ENCODE results near the gene CCDC83. TPM values are rescaled to one million over a fixed set of nuclear protein-coding genes. Genes with fewer than 3 reads are reported as not detected.

Gene CCDC83
- total RNA-seq, 1 donor from 2014 or later: not detected

DNA sequence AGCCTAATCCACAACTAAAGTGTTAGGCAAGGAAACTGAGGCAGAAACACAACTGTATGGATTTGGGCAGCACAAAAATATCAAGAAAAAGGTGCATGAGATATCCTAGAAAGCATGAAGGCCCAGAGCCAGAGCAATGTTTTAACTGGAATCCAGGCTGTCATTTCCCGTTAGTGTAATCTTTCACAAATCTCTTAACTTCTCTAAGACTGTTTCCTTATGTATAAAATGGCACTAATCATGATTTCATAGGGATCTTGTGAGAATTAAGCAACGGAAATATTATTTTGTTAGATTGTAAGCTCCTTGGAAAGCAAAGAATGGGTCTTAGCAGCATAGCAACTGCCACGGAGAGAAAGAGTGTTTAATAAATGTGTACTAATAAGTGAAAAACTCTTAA is 29.6 kb upstream of the CCDC83 start:
- Mint-ChIP-seq H3K4me1 (ENCODE audit: low read depth, unreplicated experiment) (peaks cover 3% of the 10 kb centered on the region), H3K27me3 (ENCODE audit: unreplicated experiment) (peaks cover 3% of the 10 kb centered on the region), H3K36me3 (ENCODE audit: unreplicated experiment) (no peaks in the 10 kb centered on the region), H3K27ac (ENCODE audit: unreplicated experiment) (no peak overlapping the region), H3K4me3 (ENCODE audit: unreplicated experiment) (no peak overlapping the region), H3K9me3 (ENCODE audit: unreplicated experiment) (no peaks in the 10 kb centered on the region)
- TF ChIP-seq, protein P1, sequence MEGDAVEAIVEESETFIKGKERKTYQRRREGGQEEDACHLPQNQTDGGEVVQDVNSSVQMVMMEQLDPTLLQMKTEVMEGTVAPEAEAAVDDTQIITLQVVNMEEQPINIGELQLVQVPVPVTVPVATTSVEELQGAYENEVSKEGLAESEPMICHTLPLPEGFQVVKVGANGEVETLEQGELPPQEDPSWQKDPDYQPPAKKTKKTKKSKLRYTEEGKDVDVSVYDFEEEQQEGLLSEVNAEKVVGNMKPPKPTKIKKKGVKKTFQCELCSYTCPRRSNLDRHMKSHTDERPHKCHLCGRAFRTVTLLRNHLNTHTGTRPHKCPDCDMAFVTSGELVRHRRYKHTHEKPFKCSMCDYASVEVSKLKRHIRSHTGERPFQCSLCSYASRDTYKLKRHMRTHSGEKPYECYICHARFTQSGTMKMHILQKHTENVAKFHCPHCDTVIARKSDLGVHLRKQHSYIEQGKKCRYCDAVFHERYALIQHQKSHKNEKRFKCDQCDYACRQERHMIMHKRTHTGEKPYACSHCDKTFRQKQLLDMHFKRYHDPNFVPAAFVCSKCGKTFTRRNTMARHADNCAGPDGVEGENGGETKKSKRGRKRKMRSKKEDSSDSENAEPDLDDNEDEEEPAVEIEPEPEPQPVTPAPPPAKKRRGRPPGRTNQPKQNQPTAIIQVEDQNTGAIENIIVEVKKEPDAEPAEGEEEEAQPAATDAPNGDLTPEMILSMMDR (IDR thresholded peaks at IDR 0.05; ENCODE audit: partially characterized antibody, unreplicated experiment): no peak
- no peak for DNase-seq

DNA sequence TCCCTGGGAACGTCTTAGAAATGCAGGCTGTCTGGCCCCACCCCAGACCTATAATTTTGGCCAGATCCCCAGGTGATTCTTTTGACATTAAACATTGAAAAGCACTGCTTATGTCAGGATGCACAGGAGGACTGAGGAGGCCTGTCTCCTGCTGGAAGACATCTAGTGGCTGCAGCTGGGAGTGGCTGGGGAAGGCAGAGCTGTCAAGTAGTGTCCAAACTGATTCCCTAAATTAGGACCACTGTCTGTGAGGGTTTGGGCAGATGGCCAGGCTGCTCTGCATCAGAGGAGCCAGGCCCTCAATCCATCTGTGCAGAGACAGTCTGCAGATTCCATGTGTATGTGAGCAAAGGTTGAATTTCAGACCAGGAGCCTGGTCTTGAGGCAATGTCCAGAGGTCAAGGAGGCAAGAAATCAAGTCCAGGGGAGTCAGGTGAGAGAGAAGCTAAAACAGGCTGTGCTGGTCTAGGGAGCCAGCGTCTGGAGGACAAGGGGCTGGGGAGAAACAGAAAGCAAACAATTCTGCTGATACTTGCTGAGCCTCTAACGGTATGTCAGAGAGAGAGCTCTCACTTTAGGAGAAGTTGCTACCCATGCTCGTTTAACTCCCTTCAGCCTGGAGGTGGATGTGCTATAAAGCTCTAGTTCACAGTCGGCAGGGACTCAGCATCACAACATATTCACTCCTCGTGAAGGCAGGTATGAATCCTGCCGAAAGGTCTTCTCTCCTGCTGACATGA is 28.9 kb upstream of the CCDC83 start:
- DNase-seq: peak; percentile 53
- TF ChIP-seq, protein P1 (IDR thresholded peaks at IDR 0.05; ENCODE audit: partially characterized antibody, unreplicated experiment): peak; percentile 37
- Mint-ChIP-seq H3K27me3 (ENCODE audit: unreplicated experiment) (peaks cover 3% of the 10 kb centered on the region), H3K4me3 (ENCODE audit: unreplicated experiment) (no peak overlapping the region), H3K9me3 (ENCODE audit: unreplicated experiment) (no peaks in the 10 kb centered on the region), H3K4me1 (ENCODE audit: low read depth, unreplicated experiment) (peaks cover 3% of the 10 kb centered on the region), H3K36me3 (ENCODE audit: unreplicated experiment) (no peaks in the 10 kb centered on the region), H3K27ac (ENCODE audit: unreplicated experiment) (peak overlapping the region; percentile 18)

DNA sequence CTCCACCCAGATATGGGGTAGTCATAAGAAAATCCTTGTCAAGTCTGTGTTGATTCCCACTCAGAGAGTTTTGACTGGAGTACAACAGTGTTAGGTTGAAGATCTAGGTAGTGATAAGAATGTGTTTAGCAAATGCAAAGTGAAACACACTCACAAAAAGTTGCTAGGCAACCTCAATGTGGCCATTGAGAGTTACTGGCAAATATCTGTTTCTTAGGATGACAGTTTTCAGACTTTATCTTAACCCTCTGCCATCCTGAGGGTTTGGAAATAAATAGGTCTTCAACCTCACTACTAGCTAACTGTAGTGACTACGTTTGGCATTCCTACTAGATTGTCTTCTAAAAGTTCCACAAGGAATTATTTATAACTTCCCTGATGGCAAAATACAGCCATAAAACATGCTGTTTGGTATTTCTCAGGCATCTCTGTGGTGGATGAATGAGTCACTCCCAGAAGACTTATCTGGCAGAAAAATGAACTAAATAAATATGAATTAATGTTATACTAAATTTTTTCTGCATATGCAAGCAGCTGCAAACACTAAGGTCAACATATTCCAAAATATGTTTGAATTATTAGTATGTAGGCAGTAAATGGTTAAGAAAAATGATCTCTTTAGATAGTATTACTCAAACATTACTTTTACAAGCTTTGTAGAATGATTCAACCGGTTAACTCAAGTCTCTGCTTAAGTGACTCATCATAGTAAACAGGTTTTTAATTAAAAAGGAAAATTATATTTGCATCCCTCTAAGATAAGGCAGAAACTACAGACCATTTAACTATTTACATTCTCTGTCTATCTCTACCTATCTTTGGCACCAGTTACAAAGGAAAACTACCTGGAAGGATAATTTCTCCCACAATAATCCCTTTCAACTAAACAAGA is 27.2 kb upstream of the CCDC83 start:
- Mint-ChIP-seq H3K36me3 (ENCODE audit: unreplicated experiment) (no peaks in the 10 kb centered on the region), H3K27ac (ENCODE audit: unreplicated experiment) (no peak overlapping the region)

DNA sequence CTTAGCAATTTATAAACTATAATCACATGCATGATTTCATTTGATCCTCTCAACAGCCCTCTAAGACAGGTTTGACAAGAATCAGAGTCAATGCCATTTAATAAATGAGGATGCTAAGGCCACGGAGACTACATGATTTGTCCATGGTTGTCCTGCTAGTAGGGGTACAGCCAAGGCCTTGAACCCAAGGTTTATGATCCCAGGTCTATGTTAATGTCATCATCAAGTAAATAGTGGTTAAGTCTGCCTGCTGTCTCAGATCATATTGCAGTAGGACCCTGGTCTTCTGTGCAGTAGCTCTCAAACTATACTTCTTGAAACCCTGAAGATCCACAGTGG is 26.6 kb upstream of the CCDC83 start:
- Mint-ChIP-seq H3K4me3 (ENCODE audit: unreplicated experiment) (no peak overlapping the region), H3K9me3 (ENCODE audit: unreplicated experiment) (peaks cover 1% of the 10 kb centered on the region), H3K4me1 (ENCODE audit: low read depth, unreplicated experiment) (peaks cover 3% of the 10 kb centered on the region), H3K27me3 (ENCODE audit: unreplicated experiment) (peaks cover 3% of the 10 kb centered on the region), H3K36me3 (ENCODE audit: unreplicated experiment) (no peaks in the 10 kb centered on the region), H3K27ac (ENCODE audit: unreplicated experiment) (no peak overlapping the region)
- TF ChIP-seq, protein P1 (IDR thresholded peaks at IDR 0.05; ENCODE audit: partially characterized antibody, unreplicated experiment): no peak
- no peak for DNase-seq

More for the DNA sequence above, 27.2 kb upstream of the CCDC83 start:
- Mint-ChIP-seq H3K9me3 (ENCODE audit: unreplicated experiment) (peaks cover 1% of the 10 kb centered on the region), H3K27me3 (ENCODE audit: unreplicated experiment) (peaks cover 3% of the 10 kb centered on the region), H3K4me1 (ENCODE audit: low read depth, unreplicated experiment) (peaks cover 3% of the 10 kb centered on the region), H3K4me3 (ENCODE audit: unreplicated experiment) (no peak overlapping the region)
- TF ChIP-seq, protein P1 (IDR thresholded peaks at IDR 0.05; ENCODE audit: partially characterized antibody, unreplicated experiment): no peak
- no peak for DNase-seq

DNA sequence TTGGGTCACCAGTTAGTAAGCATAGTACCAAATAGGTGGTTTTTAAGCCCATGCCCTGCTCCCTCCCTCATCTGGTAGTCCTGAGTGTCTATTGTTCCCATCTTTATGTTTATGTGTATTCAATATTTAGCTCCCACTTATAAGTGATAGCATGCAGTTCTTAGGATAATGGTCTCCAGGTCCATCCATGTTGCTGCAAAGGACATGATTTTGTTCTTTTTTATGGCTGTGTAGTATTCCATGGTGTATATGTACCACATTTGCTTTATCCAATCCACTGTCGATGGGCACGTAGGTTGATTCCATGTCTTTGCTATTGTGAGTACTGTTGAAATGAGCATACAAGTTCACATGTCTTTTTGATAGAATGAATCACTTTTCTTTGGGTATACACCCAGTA is 26.0 kb upstream of the CCDC83 start:
- peaks cover 3% of the 10 kb centered on the region for H3K27me3 Mint-ChIP-seq (ENCODE audit: unreplicated experiment)
- H3K4me1 Mint-ChIP-seq (ENCODE audit: low read depth, unreplicated experiment): peaks cover 3% of the 10 kb centered on the region
- no peak overlapping the region for H3K4me3 Mint-ChIP-seq (ENCODE audit: unreplicated experiment)
- H3K36me3 Mint-ChIP-seq (ENCODE audit: unreplicated experiment): no peaks in the 10 kb centered on the region
- TF ChIP-seq, protein P1 (IDR thresholded peaks at IDR 0.05; ENCODE audit: partially characterized antibody, unreplicated experiment): no peak
- peaks cover 1% of the 10 kb centered on the region for H3K9me3 Mint-ChIP-seq (ENCODE audit: unreplicated experiment)
- no peak overlapping the region for H3K27ac Mint-ChIP-seq (ENCODE audit: unreplicated experiment)
- DNase-seq: no peak
